DMS 273 treated with DMSO at 0.1 percent for 48 hours (cell line): ENCODE measurements around the gene CDK19.
"Not testable (repeated sequence)": the region's sequence is repeated elsewhere in the genome, so short reads cannot be mapped to it uniquely, and the experiment has no call there.

ENCODE experiments used
- DNase-seq: peaks from one replicate; lab custom pipeline; 2025; lab: John Stamatoyannopoulos, UW

The CDK19 gene

GRCh38 chr6:110815411-110816409 is at the start of gene CDK19:
Gene CDK19, minus strand, starts transcription at chr6:110815469. Its CDS starts 333 bp downstream, at chr6:110815136.
- DNase-seq = peak; percentile 99

- no peak for DNase-seq
Measured at GRCh38 chr6:110864824-110865223, 49.6 kb upstream of the CDK19 start.

GRCh38 chr6:110859335-110859792 is 44.1 kb upstream of the CDK19 start:
- DNase-seq = no peak

- no peak for DNase-seq
Measured at GRCh38 chr6:110858562-110859214, 43.4 kb upstream of the CDK19 start.

- DNase-seq = no peak
Measured at GRCh38 chr6:110858016-110858415, 42.7 kb upstream of the CDK19 start.

GRCh38 chr6:110856296-110856695 is 41.0 kb upstream of the CDK19 start:
- DNase-seq = no peak

GRCh38 chr6:110853754-110854477 is 38.6 kb upstream of the CDK19 start:
- no peak for DNase-seq

- no peak for DNase-seq
Measured at GRCh38 chr6:110852773-110853172, 37.5 kb upstream of the CDK19 start.

- DNase-seq = no peak
Measured at GRCh38 chr6:110849781-110850180, 34.5 kb upstream of the CDK19 start.

- DNase-seq = no peak
Measured at GRCh38 chr6:110841266-110841665, 26.0 kb upstream of the CDK19 start.

GRCh38 chr6:110835751-110836150 is 20.5 kb upstream of the CDK19 start:
- DNase-seq = not testable (repeated sequence)

GRCh38 chr6:110833831-110834230 is 18.6 kb upstream of the CDK19 start:
- no peak for DNase-seq

- no peak for DNase-seq
Measured at GRCh38 chr6:110831405-110831804, 16.1 kb upstream of the CDK19 start.

GRCh38 chr6:110828396-110828795 is 13.1 kb upstream of the CDK19 start:
- no peak for DNase-seq

- no peak for DNase-seq
Measured at GRCh38 chr6:110826236-110827129, 11.2 kb upstream of the CDK19 start.

GRCh38 chr6:110823146-110823545 is 7.9 kb upstream of the CDK19 start:
- no peak for DNase-seq

- DNase-seq = no peak
Measured at GRCh38 chr6:110822249-110822648, 7.0 kb upstream of the CDK19 start.

GRCh38 chr6:110816677-110817076 is 1.4 kb upstream of the CDK19 start:
- no peak for DNase-seq

- DNase-seq = peak; percentile 55
Measured at GRCh38 chr6:110815015-110815410, 256 bp downstream of the CDK19 start.

- DNase-seq = no peak
Measured at GRCh38 chr6:110814102-110815014, 911 bp downstream of the CDK19 start.
